SK-N-SH treated with all-trans-retinoic acid at 6 μM for 48 hours (cell line): ENCODE measurements around the gene SORCS2.

Experiments used
- ATAC-seq: fragments of 200-7000 bp; cut with Tn5 transposase; 3 replicates; pipeline ENCODE4 v1.9.1; 2020; ENCODE audit warnings: mild to moderate bottlenecking, moderate library complexity
- ARNTL ChIP-seq: fragments of 450-650 bp; formaldehyde crosslinking; IDR thresholded peaks from 2 replicates; pipeline ENCODE4 v1.5.0; 2020; ENCODE audit warnings: low read depth, mild to moderate bottlenecking, moderate library complexity, borderline replicate concordance
- BACH2 ChIP-seq: fragments of 250-450 bp; sonication (Bioruptor Pico); IDR thresholded peaks from 2 replicates; pipeline ENCODE4 v1.9.0; 2021; ENCODE audit warnings: mild to moderate bottlenecking, borderline replicate concordance
- CREB5 ChIP-seq: fragments of 250-450 bp; sonication (Bioruptor Pico); IDR thresholded peaks from 2 replicates; pipeline ENCODE4 v1.5.1; 2020; ENCODE audit warnings: low read depth, mild to moderate bottlenecking, moderate library complexity
- ESRRG ChIP-seq: fragments of 250-450 bp; sonication (Bioruptor Pico); IDR thresholded peaks from 2 replicates; pipeline ENCODE4 v1.6.1; 2021; ENCODE audit warnings: mild to moderate bottlenecking
- GLIS3 ChIP-seq: fragments of 250-450 bp; sonication (Bioruptor Pico); IDR thresholded peaks from 2 replicates; pipeline ENCODE4 v1.5.0; 2020; ENCODE audit warnings: mild to moderate bottlenecking, moderate library complexity
- ISL1 ChIP-seq: fragments of 250-450 bp; sonication (Bioruptor Pico); IDR thresholded peaks from 2 replicates; pipeline ENCODE4 v2.1.2; 2022; ENCODE audit warnings: mild to moderate bottlenecking, moderate library complexity
- POU6F1 ChIP-seq: fragments of 250-450 bp; sonication (Bioruptor Pico); IDR thresholded peaks from 2 replicates; pipeline ENCODE4 v1.8.0; 2021; ENCODE audit warnings: low read depth, mild to moderate bottlenecking, moderate library complexity, borderline replicate concordance
- PPARA ChIP-seq: fragments of 250-450 bp; sonication (Bioruptor Pico); IDR thresholded peaks from 2 replicates; pipeline ENCODE4 v1.5.0; 2020; ENCODE audit warnings: mild to moderate bottlenecking, borderline replicate concordance
- RARB ChIP-seq: fragments of 250-450 bp; sonication (Bioruptor Pico); IDR thresholded peaks from 2 replicates; pipeline ENCODE4 v1.8.0; 2021; ENCODE audit warnings: mild to moderate bottlenecking, moderate library complexity
- SNAI2 ChIP-seq: fragments of 250-450 bp; sonication (Bioruptor Pico); IDR thresholded peaks from 2 replicates; pipeline ENCODE4 v1.5.0; 2020; ENCODE audit warnings: mild to moderate bottlenecking, moderate library complexity
- TCF4 ChIP-seq: fragments of 250-450 bp; sonication (Bioruptor Pico); IDR thresholded peaks from 2 replicates; pipeline ENCODE4 v1.8.0; 2021; ENCODE audit warnings: mild to moderate bottlenecking, moderate library complexity, borderline replicate concordance
- TOX ChIP-seq: fragments of 250-450 bp; sonication (Bioruptor Pico); IDR thresholded peaks from 2 replicates; pipeline ENCODE4 v1.8.0; 2021; ENCODE audit warnings: mild to moderate bottlenecking, moderate library complexity, borderline replicate concordance
- TSHZ2 ChIP-seq: fragments of 250-450 bp; sonication (Bioruptor Pico); IDR thresholded peaks from 2 replicates; pipeline ENCODE4 v1.5.0; 2020; ENCODE audit warnings: mild to moderate bottlenecking, moderate library complexity
- ZC3H10 ChIP-seq: fragments of 250-450 bp; sonication (Bioruptor Pico); IDR thresholded peaks from 2 replicates; pipeline ENCODE4 v1.5.1; 2021; ENCODE audit warnings: mild to moderate bottlenecking, moderate library complexity
- ZFP3 ChIP-seq: fragments of 250-450 bp; sonication (Bioruptor Pico); IDR thresholded peaks from 2 replicates; pipeline ENCODE4 v1.5.0; 2020; ENCODE audit warnings: mild to moderate bottlenecking, moderate library complexity
- ZFP30 ChIP-seq: fragments of 450-650 bp; formaldehyde crosslinking; IDR thresholded peaks from 2 replicates; pipeline ENCODE4 v1.5.0; 2022; ENCODE audit warnings: mild to moderate bottlenecking, moderate library complexity
- ZNF565 ChIP-seq: fragments of 450-650 bp; formaldehyde crosslinking; conservative IDR thresholded peaks from 2 replicates; pipeline ENCODE4 v1.5.0; 2020; ENCODE audit warnings: low read depth, mild to moderate bottlenecking, moderate library complexity
- ZNF70 ChIP-seq: fragments of 450-650 bp; formaldehyde crosslinking; IDR thresholded peaks from 2 replicates; pipeline ENCODE4 v1.5.0; 2020; ENCODE audit warnings: mild to moderate bottlenecking, moderate library complexity
- ZNF8 ChIP-seq: fragments of 450-650 bp; formaldehyde crosslinking; IDR thresholded peaks from 2 replicates; pipeline ENCODE4 v1.5.0; 2020; ENCODE audit warnings: mild to moderate bottlenecking, moderate library complexity

The SORCS2 gene

GRCh38 chr4:7398104-7398423, 205.7 kb downstream of the SORCS2 start:
- TF ChIP-seq TCF4 (CRISPR knock-in tag) (peak; percentile 47; the same call in 1 of the 2 replicates), CREB5 (CRISPR knock-in tag) (no peak), ZNF70 (CRISPR knock-in tag) (no peak), ZNF565 (CRISPR knock-in tag) (no peak), BACH2 (no peak), ZNF8 (CRISPR knock-in tag) (no peak)
- peak; percentile 76 for ATAC-seq

GRCh38 chr4:7398788-7399439, 206.6 kb downstream of the SORCS2 start:
- no peak for ATAC-seq
- TF ChIP-seq SNAI2 = no peak
- TF ChIP-seq GLIS3 (CRISPR knock-in tag) = no peak
- no peak for TF ChIP-seq ZFP3 (CRISPR knock-in tag)
- TF ChIP-seq TSHZ2 (CRISPR knock-in tag) = no peak
- no peak for TF ChIP-seq TOX (CRISPR knock-in tag)
- no peak for TF ChIP-seq CREB5 (CRISPR knock-in tag)
- TF ChIP-seq ZNF8 (CRISPR knock-in tag) = no peak
- no peak for TF ChIP-seq ARNTL (CRISPR knock-in tag)
- TF ChIP-seq TCF4 (CRISPR knock-in tag) = no peak
- TF ChIP-seq ZNF70 (CRISPR knock-in tag) = no peak
- TF ChIP-seq PPARA = no peak

DNA sequence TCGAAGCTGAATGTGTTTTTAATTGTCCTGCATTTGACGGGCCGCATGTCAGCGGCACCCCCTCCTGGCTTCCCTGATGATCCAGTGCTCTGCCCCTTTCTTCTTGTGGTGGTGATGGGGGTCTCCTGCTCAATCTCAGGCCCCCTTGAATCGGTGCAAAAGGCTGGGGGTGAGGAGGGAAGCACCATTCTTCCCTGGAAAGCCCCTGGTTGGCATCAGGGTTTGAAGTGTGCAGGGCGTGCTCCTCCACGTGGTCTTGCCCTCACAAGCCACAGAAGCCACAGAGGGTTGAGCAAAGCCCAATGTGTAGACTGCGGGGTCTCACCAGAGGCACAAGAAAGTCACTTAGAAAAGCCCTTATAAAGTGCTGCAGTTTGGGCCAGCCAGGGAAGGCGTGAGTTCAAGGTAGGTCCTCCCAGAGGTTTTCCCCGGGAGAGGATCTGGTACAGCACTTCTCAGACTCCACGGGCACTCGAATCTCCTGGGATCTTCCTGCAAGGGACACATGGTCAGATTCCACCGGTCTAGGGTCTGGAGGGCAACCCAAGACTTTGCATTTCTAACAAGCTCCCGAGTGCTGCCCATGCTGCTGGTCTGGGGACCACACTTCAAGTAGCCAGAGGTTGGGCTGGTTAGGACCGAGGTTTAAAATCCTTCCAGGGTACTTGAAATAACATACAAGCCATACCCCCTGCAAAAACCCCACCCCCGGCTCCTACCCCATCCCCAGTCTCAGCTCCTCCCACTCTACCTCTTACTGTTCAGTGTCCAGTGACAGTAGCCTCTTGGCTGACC, 207.3 kb downstream of the SORCS2 start:
- ATAC-seq = no peak
- TF ChIP-seq ZNF565 (CRISPR knock-in tag) (no peak), ZFP30 (CRISPR knock-in tag) (no peak), TCF4 (CRISPR knock-in tag) (no peak), ISL1 (no peak), PPARA (no peak)

DNA sequence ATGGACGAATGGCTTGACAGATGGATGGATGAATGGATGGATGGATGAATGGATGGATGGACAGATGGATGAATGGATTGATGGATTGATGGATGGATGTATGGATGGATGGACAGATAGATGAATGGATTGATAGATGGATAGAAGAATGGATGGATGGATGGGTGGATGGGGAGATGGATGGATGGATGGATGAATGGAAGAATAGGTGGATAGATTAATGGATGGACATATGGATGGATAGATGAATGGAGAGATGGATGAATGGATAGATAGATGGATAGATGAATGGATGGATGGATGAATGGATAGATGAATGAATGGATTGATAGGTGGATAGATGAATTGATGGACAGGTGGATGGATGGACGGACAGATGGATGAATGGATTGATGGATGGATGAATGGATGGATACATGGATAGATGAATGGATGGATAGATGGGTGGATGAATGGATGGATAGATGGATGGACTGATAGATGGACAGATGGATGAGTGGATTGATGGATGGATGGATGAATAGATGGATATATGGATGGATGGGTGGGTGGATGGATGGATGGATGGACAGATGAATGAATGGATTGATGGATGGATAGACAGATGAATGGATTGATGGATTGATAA, 208.4 kb downstream of the SORCS2 start:
- TF ChIP-seq ESRRG (CRISPR knock-in tag) (no peak), ZC3H10 (CRISPR knock-in tag) (no peak), POU6F1 (CRISPR knock-in tag) (no peak), RARB (CRISPR knock-in tag) (no peak), ZNF70 (CRISPR knock-in tag) (no peak)
- ATAC-seq = no peak
